OCI-LY3 (cell line): Measurements from ENCODE around the gene BEGAIN.

ENCODE experiments used
- H2AFZ ChIP-seq: fragments of 200-600, 300-600 bp; shearing (Covaris generic); 2 replicates; pipeline ENCODE4 v1.6.0; 2014; ENCODE audit warnings: antibody characterized with exemption, low read depth, low read length
- H3K27ac ChIP-seq: fragments of 200-600, 300-600 bp; sonication (generic); 2 replicates; pipeline ENCODE4 v1.5.1; 2014; ENCODE audit warnings: mild to moderate bottlenecking, low read length, moderate library complexity, mixed read lengths
- H3K27me3 ChIP-seq: fragments of 200-600, 300-600 bp; sonication (generic); 2 replicates; pipeline ENCODE4 v1.6.1; 2014; ENCODE audit warnings: low read depth, low read length, mixed read lengths
- H3K36me3 ChIP-seq: fragments of 200-600, 300-600 bp; sonication (generic); replicated peaks from 2 replicates; pipeline ENCODE3; 2014; ENCODE audit warnings: low read depth, low read length, mixed read lengths
- H3K4me1 ChIP-seq: fragments of 300-600, 200-600 bp; sonication (generic); 2 replicates; pipeline ENCODE4 v1.6.1; 2014; ENCODE audit warnings: low read length, mixed read lengths
- H3K4me2 ChIP-seq: fragments of 200-600, 300-600 bp; sonication (generic); 2 replicates; pipeline ENCODE4 v1.6.1; 2014; ENCODE audit warnings: low read length, mixed read lengths
- H3K4me3 ChIP-seq: fragments of 300-600, 200-600 bp; sonication (generic); 2 replicates; pipeline ENCODE4 v1.5.1; 2014; ENCODE audit warnings: antibody characterized with exemption, mild to moderate bottlenecking, low read length, moderate library complexity
- H3K79me2 ChIP-seq: fragments of 300-600, 200-600 bp; shearing (Covaris generic); 2 replicates; pipeline ENCODE4 v1.6.1; 2014; ENCODE audit warnings: mild to moderate bottlenecking, low read length, mixed read lengths
- H3K9ac ChIP-seq: fragments of 300-600, 200-600 bp; shearing (Covaris generic); 2 replicates; pipeline ENCODE4 v1.6.0; 2014; ENCODE audit warnings: mild to moderate bottlenecking, low read length, moderate library complexity
- H3K9me3 ChIP-seq: fragments of 200-600, 300-600 bp; shearing (Covaris generic); 2 replicates; pipeline ENCODE4 v1.6.1; 2014; ENCODE audit warnings: low read length, mixed read lengths; ENCODE audit not compliant: insufficient read depth
- H4K20me1 ChIP-seq: fragments of 200-600, 300-600 bp; sonication (generic); 2 replicates; pipeline ENCODE4 v1.6.1; 2016; ENCODE audit warnings: low read length, mixed read lengths; ENCODE audit not compliant: insufficient read depth
- EZH2phosphoT487 ChIP-seq: fragments of 200-600 bp; shearing (Covaris generic); IDR thresholded peaks from 2 replicates; pipeline ENCODE4 v1.6.1; 2018; ENCODE audit warnings: antibody characterized with exemption, mixed run types, low read depth
- TF ChIP-seq, protein P1 (sequence below): fragments of 200-600, 300-600 bp; sonication (generic); IDR thresholded peaks from 2 replicates; pipeline ENCODE4 v1.5.1; 2014; ENCODE audit warnings: antibody characterized with exemption, low read length, low read depth

BEGAIN gene

DNA sequence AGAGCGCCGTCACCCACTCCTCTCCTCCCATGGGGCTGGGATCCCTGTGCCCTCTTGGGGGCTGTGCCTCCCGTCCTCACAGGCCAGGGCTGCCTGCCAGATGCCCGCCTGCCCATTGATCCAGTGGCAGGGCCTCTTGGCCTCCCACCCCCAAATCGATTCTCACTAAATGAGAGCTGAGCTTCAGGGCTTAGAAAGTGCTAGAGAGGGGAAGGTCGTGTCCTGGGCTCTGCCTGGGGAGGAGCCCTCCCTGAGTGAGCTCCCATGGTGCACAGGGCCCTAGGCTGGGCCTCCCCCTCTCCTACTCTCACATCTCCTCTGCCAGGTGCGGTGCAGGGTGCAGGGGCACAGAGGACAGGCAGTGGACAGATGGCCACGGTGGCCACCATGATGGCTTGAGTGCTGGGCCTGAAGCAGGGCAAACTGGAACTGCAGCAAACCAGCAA lies 9.2 kb downstream of the BEGAIN start:
- Histone ChIP-seq H2AFZ (no peak overlapping the region), H3K27ac (no peak overlapping the region), H3K36me3 (no peaks in the 10 kb centered on the region)

DNA sequence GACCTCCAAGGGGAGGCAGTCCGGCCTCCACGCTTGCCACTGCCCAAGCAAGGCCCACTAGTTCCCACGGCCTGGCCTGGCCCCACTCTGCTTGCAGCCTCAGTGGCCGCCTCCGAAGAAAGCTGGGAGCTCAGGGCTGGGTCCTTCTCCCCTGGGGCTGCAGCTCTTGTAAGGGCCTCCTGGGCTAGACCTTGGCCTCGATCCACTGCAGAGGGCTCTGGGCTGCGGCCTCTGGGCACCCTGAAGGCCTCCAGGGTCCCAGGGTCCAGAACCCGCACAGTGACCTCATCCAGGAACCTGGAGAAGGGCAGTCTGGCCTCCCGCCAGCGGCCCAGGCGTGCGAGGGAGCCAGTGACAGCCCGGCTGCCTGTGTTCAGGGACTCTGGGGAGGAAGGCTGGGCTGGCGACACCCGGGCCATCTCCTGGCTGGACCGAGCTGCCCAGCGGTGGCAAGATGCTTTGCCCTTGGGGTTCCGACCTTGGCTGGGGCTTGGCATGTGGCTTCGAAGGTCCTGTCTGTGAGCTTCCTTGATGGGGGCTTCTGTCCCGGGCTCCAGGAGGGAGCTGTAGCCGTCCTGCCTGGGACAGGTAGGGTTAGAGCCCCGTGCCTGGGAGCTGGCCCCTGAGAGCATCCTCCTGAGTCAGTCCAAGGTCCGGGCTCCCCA lies 9.8 kb downstream of the BEGAIN start:
- H3K9ac ChIP-seq: no peak overlapping the region
- H3K9me3 ChIP-seq: no peaks in the 10 kb centered on the region
- TF ChIP-seq, protein P1, sequence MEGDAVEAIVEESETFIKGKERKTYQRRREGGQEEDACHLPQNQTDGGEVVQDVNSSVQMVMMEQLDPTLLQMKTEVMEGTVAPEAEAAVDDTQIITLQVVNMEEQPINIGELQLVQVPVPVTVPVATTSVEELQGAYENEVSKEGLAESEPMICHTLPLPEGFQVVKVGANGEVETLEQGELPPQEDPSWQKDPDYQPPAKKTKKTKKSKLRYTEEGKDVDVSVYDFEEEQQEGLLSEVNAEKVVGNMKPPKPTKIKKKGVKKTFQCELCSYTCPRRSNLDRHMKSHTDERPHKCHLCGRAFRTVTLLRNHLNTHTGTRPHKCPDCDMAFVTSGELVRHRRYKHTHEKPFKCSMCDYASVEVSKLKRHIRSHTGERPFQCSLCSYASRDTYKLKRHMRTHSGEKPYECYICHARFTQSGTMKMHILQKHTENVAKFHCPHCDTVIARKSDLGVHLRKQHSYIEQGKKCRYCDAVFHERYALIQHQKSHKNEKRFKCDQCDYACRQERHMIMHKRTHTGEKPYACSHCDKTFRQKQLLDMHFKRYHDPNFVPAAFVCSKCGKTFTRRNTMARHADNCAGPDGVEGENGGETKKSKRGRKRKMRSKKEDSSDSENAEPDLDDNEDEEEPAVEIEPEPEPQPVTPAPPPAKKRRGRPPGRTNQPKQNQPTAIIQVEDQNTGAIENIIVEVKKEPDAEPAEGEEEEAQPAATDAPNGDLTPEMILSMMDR: no peak
- no peak for TF ChIP-seq EZH2phosphoT487
- H2AFZ ChIP-seq: no peak overlapping the region
- no peaks in the 10 kb centered on the region for H3K79me2 ChIP-seq
- H3K4me1 ChIP-seq: peaks cover 5% of the 10 kb centered on the region; the same call in 1 of the 2 replicates
- no peak overlapping the region for H3K4me2 ChIP-seq
- no peaks in the 10 kb centered on the region for H3K36me3 ChIP-seq
- no peak overlapping the region for H3K4me3 ChIP-seq
- H4K20me1 ChIP-seq: no peaks in the 10 kb centered on the region
- no peaks in the 10 kb centered on the region for H3K27me3 ChIP-seq
- no peak overlapping the region for H3K27ac ChIP-seq

More for the DNA sequence above, 9.2 kb downstream of the BEGAIN start:
- Histone ChIP-seq H3K79me2 (no peaks in the 10 kb centered on the region), H3K4me2 (no peak overlapping the region), H3K4me3 (no peak overlapping the region), H4K20me1 (no peaks in the 10 kb centered on the region), H3K4me1 (no peaks in the 10 kb centered on the region), H3K27me3 (no peaks in the 10 kb centered on the region), H3K9me3 (no peaks in the 10 kb centered on the region), H3K9ac (no peak overlapping the region)
- TF ChIP-seq EZH2phosphoT487: no peak
- TF ChIP-seq, protein P1: no peak

DNA sequence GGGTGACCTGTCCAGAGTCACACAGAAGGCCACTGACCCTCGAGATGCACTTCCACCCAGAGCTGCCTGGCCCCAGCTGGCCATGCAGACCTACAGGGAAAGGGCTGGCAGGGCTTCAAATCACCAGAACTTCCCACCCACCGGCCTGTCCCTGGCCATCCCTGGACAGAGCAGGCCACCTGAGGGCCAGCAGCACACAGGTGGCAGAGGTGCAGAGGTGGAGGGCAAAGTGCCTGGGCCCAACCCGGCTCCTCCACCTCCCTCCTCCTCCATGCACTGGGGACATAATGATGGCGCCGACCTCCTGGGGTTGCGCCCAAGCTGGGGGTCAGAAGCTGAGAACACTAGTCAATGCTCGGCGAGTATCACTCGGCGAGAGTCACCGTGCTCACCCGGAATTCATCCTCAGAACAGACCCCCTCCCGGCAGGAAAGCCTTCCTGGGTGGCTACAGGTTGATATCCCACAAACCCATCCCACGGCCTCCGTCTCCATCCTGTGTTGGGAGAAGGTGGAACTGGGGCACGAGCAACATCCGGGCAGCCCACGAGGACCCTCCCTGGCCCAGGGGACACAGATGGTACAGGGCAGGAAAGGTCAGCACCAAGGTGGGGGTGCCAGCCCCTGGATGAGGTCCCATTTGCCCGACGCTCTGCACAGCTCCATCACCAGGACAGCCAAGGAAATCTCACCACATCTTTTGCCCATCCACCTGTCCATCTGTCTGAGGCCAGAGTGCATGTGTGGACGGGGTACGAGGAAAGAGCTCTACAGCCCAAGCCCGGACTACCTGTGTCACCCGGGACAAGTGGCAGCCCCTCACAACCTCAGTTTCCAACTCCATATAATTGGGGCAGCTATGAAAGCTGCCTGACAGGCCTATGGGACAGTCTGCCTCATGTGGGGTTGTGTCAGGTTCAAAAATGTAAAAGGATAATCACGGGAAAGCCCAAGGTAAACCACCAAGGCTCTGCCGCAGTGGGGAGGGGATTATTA lies 10.8 kb downstream of the BEGAIN start:
- Histone ChIP-seq H4K20me1 (no peaks in the 10 kb centered on the region), H3K36me3 (no peaks in the 10 kb centered on the region), H3K79me2 (no peaks in the 10 kb centered on the region), H3K9ac (no peak overlapping the region), H3K9me3 (no peaks in the 10 kb centered on the region), H2AFZ (no peak overlapping the region), H3K4me2 (no peak overlapping the region), H3K27me3 (no peaks in the 10 kb centered on the region), H3K27ac (no peak overlapping the region), H3K4me1 (peaks cover 7% of the 10 kb centered on the region; the same call in 1 of the 2 replicates), H3K4me3 (no peak overlapping the region)
- TF ChIP-seq, protein P1: no peak
- no peak for TF ChIP-seq EZH2phosphoT487
